B cell (primary cell): ENCODE data around the gene POU5F1.

Experiments
- CTCF ChIP-seq: fragments of 200-600 bp; IDR thresholded peaks from one replicate; pipeline ENCODE4 v1.8.0; 2022; ENCODE audit warnings: antibody characterized with exemption, mild to moderate bottlenecking
- EZH2 ChIP-seq: IDR thresholded peaks from 2 replicates; pipeline ENCODE4 v1.6.1; 2012; ENCODE audit warnings: borderline replicate concordance, low read depth, mild to moderate bottlenecking, moderate library complexity, low read length; ENCODE audit not compliant: insufficient read depth, poor library complexity, severe bottlenecking

GRCh38 chr6:31135710-31136109, 34.8 kb downstream of the POU5F1 start:
- TF ChIP-seq CTCF (no peak), EZH2 (no peak)
